Measurements from ENCODE around the gene DNAJB6. TPM values are rescaled to one million over a fixed set of nuclear protein-coding genes. Genes with fewer than 3 reads are reported as not detected.

DNAJB6 gene
- total RNA-seq, 1 experiment from 2014 or later: 288 TPM

DNA sequence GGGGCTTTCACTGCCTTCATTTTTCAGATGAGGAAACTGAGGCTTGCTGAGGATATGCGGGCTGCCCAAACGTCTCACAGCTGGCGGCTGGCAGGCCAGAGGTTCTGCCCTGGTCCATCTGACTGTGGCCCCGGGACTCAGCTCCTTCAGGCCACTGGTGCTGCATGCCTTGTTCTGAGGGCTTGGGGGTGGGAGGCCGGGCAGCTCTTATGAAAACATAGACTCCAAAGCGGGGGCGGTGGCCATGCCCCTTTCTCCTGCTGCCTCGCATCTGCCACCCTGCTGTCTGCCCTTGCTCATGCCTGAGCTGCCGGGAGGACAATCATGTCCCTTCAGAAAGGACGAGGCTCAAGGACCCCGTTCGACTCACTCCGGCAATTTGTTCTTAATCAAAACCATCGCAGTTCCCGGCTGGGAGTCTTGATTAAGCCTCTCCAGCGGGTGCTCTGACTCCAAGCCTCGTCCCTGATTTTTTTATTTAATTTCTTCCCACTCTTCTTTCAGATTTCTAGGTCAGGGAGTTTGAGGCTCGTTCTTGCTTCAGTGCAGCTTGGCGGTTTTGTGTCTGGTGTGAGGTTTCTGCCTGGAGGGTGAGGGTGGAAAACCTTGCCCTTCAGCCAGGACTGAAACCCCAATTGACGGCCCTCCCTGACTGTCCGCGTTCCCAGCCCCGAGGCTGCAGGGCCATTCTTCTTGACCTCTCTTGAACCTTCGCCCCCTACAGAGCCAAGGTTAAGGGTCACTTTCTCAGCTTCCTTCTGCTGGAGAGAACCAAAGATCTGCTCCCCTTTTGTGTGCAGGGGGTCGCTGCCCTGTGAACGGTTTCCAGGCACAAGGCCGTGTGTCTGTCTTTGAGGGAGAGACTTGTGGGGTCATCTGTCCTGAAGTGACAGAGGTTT, 120.8 kb downstream of the DNAJB6 start (continued):
- TF ChIP-seq ZNF532 (CRISPR knock-in tag; IDR thresholded peaks at IDR 0.05; ENCODE audit: borderline replicate concordance): no peak
- TF ChIP-seq, protein P1, sequence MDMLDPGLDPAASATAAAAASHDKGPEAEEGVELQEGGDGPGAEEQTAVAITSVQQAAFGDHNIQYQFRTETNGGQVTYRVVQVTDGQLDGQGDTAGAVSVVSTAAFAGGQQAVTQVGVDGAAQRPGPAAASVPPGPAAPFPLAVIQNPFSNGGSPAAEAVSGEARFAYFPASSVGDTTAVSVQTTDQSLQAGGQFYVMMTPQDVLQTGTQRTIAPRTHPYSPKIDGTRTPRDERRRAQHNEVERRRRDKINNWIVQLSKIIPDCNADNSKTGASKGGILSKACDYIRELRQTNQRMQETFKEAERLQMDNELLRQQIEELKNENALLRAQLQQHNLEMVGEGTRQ (CRISPR knock-in tag; IDR thresholded peaks at IDR 0.05): no peak
- TF ChIP-seq HMGA2 (CRISPR knock-in tag; IDR thresholded peaks at IDR 0.05): no peak
- no peak for TF ChIP-seq IRF2 (CRISPR knock-in tag; IDR thresholded peaks at IDR 0.05; ENCODE audit: borderline replicate concordance, low read depth)

DNA sequence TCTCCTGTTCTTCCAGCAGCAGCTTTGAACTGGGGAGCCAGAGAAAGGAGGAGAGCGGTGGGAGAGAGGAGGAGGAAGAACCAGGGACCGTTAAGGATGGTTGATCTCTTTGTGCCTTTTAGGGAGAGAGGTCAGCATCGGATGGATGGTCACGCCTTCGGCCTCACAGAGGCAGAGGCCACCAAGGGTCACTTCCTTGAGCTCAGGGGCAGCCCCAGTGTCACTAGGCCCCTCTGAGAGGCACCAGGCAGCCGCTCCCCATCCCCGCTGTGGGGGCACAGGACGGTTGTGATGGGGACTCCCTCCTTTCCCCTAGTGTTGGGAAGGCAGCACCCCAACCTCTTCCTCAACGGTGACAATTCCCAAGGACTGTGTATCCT, 121.4 kb downstream of the DNAJB6 start:
- TF ChIP-seq HMGA2 (CRISPR knock-in tag; IDR thresholded peaks at IDR 0.05) (peak; percentile 51; the same call in 1 of the 2 replicates), CBFB (CRISPR knock-in tag; IDR thresholded peaks at IDR 0.05; ENCODE audit: low read depth) (no peak), ATF1 (CRISPR knock-in tag; IDR thresholded peaks at IDR 0.05) (no peak), ZNF281 (CRISPR knock-in tag; IDR thresholded peaks at IDR 0.05) (no peak), CDX4 (CRISPR knock-in tag; IDR thresholded peaks at IDR 0.05; ENCODE audit: borderline replicate concordance) (no peak)
- TF ChIP-seq, protein P2, sequence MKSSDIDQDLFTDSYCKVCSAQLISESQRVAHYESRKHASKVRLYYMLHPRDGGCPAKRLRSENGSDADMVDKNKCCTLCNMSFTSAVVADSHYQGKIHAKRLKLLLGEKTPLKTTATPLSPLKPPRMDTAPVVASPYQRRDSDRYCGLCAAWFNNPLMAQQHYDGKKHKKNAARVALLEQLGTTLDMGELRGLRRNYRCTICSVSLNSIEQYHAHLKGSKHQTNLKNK (CRISPR knock-in tag; IDR thresholded peaks at IDR 0.05): no peak
- H3K4me3 Mint-ChIP-seq: no peak overlapping the region
- H3K4me1 Mint-ChIP-seq: peaks cover 4% of the 10 kb centered on the region; the same call in 1 of the 2 replicates
- no peak for DNase-seq (ENCODE audit: low spot score)
- peaks cover 16% of the 10 kb centered on the region for H3K36me3 Mint-ChIP-seq
- no peak overlapping the region for H3K27ac Mint-ChIP-seq
- ATAC-seq: no peak
- H3K27me3 Mint-ChIP-seq (ENCODE audit: low read depth): peaks cover 15% of the 10 kb centered on the region
- H3K9me3 Mint-ChIP-seq: peaks cover 27% of the 10 kb centered on the region
- CTCF ChIA-PET: interaction anchor here (2.0 kb wide), 1 partner anchor 16 kb away, joined by 9 read pairs; no protein-coding TSS in a partner anchor
- POLR2A ChIA-PET: no interaction called here

- ChIA-PET POLR2A (no interaction called here), CTCF (interaction anchor here (2.0 kb wide), 1 partner anchor 14 kb away, joined by 9 read pairs; no protein-coding TSS in a partner anchor)
- Mint-ChIP-seq H3K27me3 (ENCODE audit: low read depth) (peaks cover 12% of the 10 kb centered on the region; the same call in 1 of the 2 replicates), H3K4me1 (peaks cover 15% of the 10 kb centered on the region), H3K36me3 (peaks cover 5% of the 10 kb centered on the region), H3K9me3 (peaks cover 14% of the 10 kb centered on the region), H3K4me3 (no peak overlapping the region), H3K27ac (no peak overlapping the region)
- no peak for TF ChIP-seq TEAD4 (CRISPR knock-in tag; IDR thresholded peaks at IDR 0.05)
- TF ChIP-seq IRF2 (CRISPR knock-in tag; IDR thresholded peaks at IDR 0.05; ENCODE audit: borderline replicate concordance, low read depth): no peak
- DNase-seq (ENCODE audit: low spot score) (no peak), ATAC-seq (no peak)
Observed at GRCh38 chr7:157459966-157460365, 123.2 kb downstream of the DNAJB6 start.

All from WTC11 (cell line).